PFSK-1 (cell line): ENCODE results near the gene TRIM47.

ENCODE experiments used
- FOXP2 ChIP-seq: optimal IDR thresholded peaks from 2 replicates; pipeline ENCODE3; 2011; ENCODE audit warnings: borderline replicate concordance, control low read depth, inconsistent platforms; ENCODE audit not compliant: insufficient read depth; ENCODE audit errors: extremely low read length, extremely low read depth
- POLR2AphosphoS5 ChIP-seq: IDR thresholded peaks from 2 replicates; pipeline ENCODE4 v1.6.1; 2012; ENCODE audit warnings: low read depth, mild to moderate bottlenecking, control low read depth, low read length, moderate library complexity
- SIN3A ChIP-seq: IDR thresholded peaks from 2 replicates; pipeline ENCODE4 v1.6.1; 2012; ENCODE audit warnings: mild to moderate bottlenecking, low read length, moderate library complexity, borderline replicate concordance; ENCODE audit not compliant: insufficient read depth
- TAF1 ChIP-seq: IDR thresholded peaks from 2 replicates; pipeline ENCODE4 v1.6.1; 2012; ENCODE audit warnings: low read length, control low read depth, borderline replicate concordance; ENCODE audit not compliant: insufficient read depth
- TF ChIP-seq, protein P1 (sequence below), 2 experiments: IDR thresholded peaks; 2 replicates each; pipeline versions ENCODE4 v1.6.1 to v1.8.0; 2011 to 2012; ENCODE audit warnings: low read depth in 2 of 2, low read length in 2 of 2, control low read depth in 1 of 2, inconsistent platforms in 1 of 2, mild to moderate bottlenecking in 1 of 2, moderate library complexity in 1 of 2; ENCODE audit not compliant: insufficient read depth in 1 of 2

Gene TRIM47

DNA sequence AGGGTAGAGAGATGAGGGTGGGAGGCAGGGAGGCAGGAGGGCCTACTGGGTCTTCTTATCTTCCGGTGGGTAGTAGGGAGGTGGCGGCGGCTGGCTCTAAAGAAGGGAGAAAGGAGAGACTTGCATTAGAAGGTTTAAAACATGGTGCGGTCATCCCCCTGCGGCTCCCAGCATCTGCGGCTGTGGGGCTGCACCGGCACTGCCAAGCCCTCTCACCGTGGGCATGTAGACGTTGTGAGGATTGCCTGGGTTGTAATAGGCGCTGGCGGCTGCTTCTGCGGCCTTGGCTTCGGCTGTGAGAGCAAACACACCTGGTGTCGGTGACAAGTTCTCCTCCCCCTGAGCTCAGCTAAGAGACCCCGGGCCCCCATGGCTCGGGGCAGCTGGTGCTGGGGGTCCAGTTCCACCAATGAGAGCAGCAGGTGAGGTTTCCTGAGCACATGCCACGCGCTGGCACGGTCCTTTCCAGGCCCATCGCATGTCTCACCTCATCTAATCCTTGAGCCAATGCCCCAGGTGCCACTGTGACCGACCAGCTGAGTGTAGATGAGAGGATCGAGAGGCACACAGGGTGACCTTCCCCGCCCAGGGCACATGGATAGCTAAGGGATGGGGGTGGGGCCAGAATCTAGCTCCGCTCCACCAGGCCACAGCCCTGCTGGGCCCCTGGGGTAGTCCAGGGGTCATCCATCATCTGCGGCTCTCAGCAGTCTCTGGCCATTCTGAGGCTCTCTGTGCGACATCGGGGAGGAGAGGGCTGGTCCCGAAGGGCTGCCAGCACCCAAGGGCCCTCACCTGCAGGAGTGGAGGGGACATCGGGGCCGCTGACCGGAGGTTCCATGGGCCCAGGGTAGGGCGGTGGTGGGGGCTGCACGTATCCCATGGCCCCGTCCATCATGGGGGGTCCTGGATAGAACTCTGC, 31.4 kb downstream of the TRIM47 start:
- TF ChIP-seq, protein P1, sequence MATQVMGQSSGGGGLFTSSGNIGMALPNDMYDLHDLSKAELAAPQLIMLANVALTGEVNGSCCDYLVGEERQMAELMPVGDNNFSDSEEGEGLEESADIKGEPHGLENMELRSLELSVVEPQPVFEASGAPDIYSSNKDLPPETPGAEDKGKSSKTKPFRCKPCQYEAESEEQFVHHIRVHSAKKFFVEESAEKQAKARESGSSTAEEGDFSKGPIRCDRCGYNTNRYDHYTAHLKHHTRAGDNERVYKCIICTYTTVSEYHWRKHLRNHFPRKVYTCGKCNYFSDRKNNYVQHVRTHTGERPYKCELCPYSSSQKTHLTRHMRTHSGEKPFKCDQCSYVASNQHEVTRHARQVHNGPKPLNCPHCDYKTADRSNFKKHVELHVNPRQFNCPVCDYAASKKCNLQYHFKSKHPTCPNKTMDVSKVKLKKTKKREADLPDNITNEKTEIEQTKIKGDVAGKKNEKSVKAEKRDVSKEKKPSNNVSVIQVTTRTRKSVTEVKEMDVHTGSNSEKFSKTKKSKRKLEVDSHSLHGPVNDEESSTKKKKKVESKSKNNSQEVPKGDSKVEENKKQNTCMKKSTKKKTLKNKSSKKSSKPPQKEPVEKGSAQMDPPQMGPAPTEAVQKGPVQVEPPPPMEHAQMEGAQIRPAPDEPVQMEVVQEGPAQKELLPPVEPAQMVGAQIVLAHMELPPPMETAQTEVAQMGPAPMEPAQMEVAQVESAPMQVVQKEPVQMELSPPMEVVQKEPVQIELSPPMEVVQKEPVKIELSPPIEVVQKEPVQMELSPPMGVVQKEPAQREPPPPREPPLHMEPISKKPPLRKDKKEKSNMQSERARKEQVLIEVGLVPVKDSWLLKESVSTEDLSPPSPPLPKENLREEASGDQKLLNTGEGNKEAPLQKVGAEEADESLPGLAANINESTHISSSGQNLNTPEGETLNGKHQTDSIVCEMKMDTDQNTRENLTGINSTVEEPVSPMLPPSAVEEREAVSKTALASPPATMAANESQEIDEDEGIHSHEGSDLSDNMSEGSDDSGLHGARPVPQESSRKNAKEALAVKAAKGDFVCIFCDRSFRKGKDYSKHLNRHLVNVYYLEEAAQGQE (IDR thresholded peaks at IDR 0.05; ENCODE audit: insufficient read depth in 1 of 2, low read depth in 2 of 2, low read length in 2 of 2) = no peak
- no peak for TF ChIP-seq FOXP2
- no peak for TF ChIP-seq TAF1
- TF ChIP-seq SIN3A = no peak
- no peak for TF ChIP-seq POLR2AphosphoS5

DNA sequence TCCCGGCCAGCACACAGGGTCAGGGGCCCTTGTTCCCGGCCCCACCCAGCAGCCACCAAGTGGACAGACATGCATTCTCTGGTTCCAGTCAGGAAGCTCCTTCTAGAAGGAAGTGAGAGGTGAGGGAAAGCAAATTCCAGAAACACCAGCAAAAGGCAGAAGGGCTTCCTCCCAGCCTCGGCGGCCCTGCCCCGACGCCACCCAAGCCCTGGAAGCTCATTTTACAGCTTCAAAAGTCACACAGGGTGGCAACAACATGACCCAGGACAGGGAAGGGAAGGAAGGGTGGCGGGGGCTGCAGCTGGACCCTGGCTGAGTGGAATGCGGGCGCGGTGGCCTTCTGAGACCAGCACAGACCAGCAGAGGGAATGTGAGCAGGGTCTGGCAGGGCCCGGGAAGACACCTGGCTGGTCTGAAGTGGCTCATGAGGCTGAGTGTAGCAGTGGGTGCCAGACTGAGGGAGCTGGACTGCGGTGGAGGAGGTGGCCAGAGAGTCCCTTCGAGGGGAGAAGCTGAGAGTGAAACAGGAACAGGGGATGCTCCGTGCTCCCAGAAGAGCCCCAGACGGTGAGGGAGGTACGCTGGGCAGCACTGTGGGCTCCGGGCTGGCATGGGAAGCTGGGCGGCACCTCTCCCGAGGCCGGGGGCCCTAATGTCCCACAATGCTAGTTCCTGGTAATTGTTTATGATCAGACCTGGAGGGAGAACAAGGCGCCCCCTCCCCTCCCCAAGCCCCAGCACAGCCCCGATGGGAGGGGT, 32.3 kb downstream of the TRIM47 start:
- TF ChIP-seq, protein P1 (IDR thresholded peaks at IDR 0.05; ENCODE audit: insufficient read depth in 1 of 2, low read depth in 2 of 2, low read length in 2 of 2) = no peak
- TF ChIP-seq POLR2AphosphoS5 = no peak
- no peak for TF ChIP-seq FOXP2
- no peak for TF ChIP-seq TAF1
- no peak for TF ChIP-seq SIN3A

DNA sequence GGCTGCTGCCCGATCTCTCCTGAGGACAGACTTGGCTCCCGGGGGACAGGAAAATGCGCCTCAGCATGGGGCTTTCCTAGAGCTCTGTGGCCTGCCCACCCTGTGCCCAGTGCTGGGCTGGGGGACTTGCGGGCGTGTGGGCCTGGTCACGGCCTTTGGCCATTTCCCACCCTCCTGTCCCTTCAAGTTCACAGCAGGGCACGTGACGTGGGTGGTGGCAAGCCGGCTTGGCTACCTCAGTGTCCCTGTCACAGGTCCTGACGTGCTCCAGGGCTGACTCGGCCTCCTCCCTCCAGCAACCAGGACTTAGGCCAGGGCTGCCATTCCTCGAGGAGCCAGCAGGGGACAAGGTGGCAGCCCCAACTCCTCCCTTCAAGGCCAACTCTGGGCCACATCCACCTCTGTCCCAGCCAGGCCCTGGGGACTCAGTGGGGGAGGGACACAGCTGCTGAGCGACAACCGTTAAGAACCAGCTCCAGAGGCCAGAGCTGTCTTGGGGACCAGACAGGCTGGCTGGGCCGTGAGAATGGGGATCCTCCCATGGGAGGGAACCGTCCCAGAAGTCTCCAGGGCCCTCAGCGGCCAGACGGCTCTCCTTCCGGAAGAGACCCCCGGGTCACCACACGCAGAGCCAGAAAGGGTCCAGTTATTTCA, 33.2 kb downstream of the TRIM47 start:
- TF ChIP-seq FOXP2 (peak; percentile 23), SIN3A (no peak)

DNA sequence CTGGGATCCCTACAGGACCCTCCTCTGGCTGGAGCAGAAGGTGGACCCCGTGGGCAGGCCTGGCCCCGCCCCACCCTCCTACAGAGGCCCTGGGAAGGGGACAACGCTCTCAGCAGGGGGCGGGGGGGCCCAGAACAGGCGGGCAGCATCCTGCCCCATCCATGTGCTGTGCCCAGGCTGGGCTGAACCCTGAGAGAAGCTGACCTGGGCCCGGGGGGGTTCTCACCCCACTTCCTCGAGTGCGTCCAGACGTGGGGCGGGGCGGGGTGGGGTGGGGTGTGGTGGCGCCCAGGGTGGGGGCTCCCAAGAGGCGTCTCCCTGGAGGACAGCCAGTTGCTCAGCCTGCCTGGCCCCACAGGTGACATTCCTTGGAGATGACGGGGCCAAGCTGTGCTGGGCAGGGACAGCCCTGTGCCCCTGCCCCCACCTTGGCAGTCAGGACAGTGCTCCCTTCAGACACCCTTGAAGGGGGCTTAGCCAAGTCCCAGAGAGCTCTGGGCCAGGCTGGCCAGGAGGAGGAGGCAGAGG, 33.8 kb downstream of the TRIM47 start:
- TF ChIP-seq POLR2AphosphoS5 (no peak), FOXP2 (no peak), SIN3A (no peak), TAF1 (no peak)
- TF ChIP-seq, protein P1 (IDR thresholded peaks at IDR 0.05; ENCODE audit: insufficient read depth in 1 of 2, low read depth in 2 of 2, low read length in 2 of 2) = no peak
